Pancreas (tissue), 10 donors: ENCODE data around the gene TLE5. TPM values are rescaled to one million over a fixed set of nuclear protein-coding genes. Genes with fewer than 3 reads are reported as not detected.

Source experiments
- ATAC-seq, 4 donors: fragments of 200-7000 bp; cut with Tn5 transposase; one replicate each; pipeline versions ENCODE4 v1.8.0 to v1.9.1; 2020; ENCODE audit warnings: mild to moderate bottlenecking in 4 of 4, moderate library complexity in 4 of 4
- DNase-seq, 6 donors: peaks; one replicate each; pipeline ENCODE4 v3.0.0-alpha.2; 2020
- FAIRE-seq: peaks from 2 replicates; lab custom pipeline; 2012; peaks lifted over from hg19 to GRCh38; lab: Jason Lieb, UNC
- H3K27ac ChIP-seq, 4 donors: fragments of 200-600 bp; sonication (generic); 1 replicate in 3 of 4; 2 replicates in 1 of 4; pipeline versions ENCODE4 v1.5.0 to v1.8.0; 2020
- H3K27me3 ChIP-seq, 4 donors: fragments of 200-600 bp; one replicate each; pipeline ENCODE4 v1.8.0; 2021
- H3K36me3 ChIP-seq, 3 donors: fragments of 200-600 bp; sonication (generic) in 1 of 3; one replicate each; pipeline versions ENCODE4 v1.5.0 to v1.8.0; 2020 to 2021
- H3K4me1 ChIP-seq, 3 donors: fragments of 200-600 bp; one replicate each; pipeline ENCODE4 v1.8.0; 2021
- H3K4me3 ChIP-seq, 4 donors: fragments of 200-600 bp; sonication (generic) in 2 of 4; one replicate each; pipeline versions ENCODE4 v1.5.0 to v1.8.0; 2020 to 2021
- H3K9me3 ChIP-seq, 4 donors: fragments of 200-600 bp; one replicate each; pipeline ENCODE4 v1.8.0; 2021
- WGBS, 2 donors: extraction: QIAGEN DNeasy Blood & Tissue Kit; methylation state at CpG; one replicate each; pipeline ENCODE4 v1.1.7; 2013; 5-methylcytosine and 5-hydroxymethylcytosine counted together
- intact Hi-C, 3 donors: fragments of 100-400 bp; cut with DNase I; formaldehyde crosslinking; loops; one replicate each; pipeline versions ENCODE4 v1.11.1 to v1.14.2; 2022
- polyA plus RNA-seq, 2 donors: library from polyadenylated mRNA; stranded (reverse); fragments of 200-250 nt; gene quantifications; one replicate each; pipeline ENCODE4 v1.2.3, GENCODE V29; 2013
- total RNA-seq, 6 donors: library from RNA; stranded (reverse); fragmentation: NEBNext Ultra II Directional in 4 of 6; extraction: Animal tissue kit (Norgen Biotek cat#: 25700) in 4 of 6; gene quantifications; one replicate each; pipeline versions ENCODE4 v1.2.1 to v1.2.4, GENCODE V29; 2021 to 2023
- TF ChIP-seq, protein P1 (sequence below), 4 donors: fragments of 200-600 bp; sonication (generic) in 3 of 4; IDR thresholded peaks; one replicate each; pipeline versions ENCODE4 v1.5.0 to v1.8.0; 2021; ENCODE audit warnings: antibody characterized with exemption in 4 of 4
- donor health status: healthy with polysubstance abuse.
- donor health status: DM: no; HTN: no; CAD: no; lungs with moderate emphysema.
- donor health status: DM: no; HTN: no; CAD: no.
- donor health status: control.
- donor health status: control.
- donor health status: Bipolar disorder and iron deficiency.
- donor health status: DM: yes; HTN: yes; CAD: no.
- donor health status: DM: no; HTN: no; CAD: no.
- donor health status: DM: no; HTN: no; CAD: no.
- donor health status: DM: yes; HTN: yes; CAD: no.

Gene TLE5
- total and polyA plus RNA-seq, 8 donors, result 165 to 573 (median 229) TPM

DNA sequence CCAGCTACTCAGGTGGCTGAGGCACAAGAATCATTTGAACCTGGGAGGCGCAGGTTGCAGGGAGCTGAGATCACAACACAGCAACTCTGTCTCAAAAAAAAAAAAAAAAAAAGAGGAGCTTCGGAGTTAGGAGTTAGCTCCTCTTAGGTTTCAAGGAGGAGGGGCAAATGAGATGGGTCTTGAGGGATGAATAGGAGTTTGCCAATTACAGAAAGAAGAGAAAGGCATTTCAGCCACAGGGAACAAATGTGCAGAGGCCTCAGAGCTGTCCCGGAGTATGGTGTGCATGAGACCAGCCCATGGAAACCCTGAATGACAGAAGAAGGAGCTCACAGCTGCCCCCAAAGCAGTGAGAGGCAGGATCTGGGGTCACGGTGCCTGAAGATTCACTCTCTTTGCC is 57.8 kb downstream of the TLE5 start:
- whole genome bisulfite sequencing, 2 donors, result 84 to 100% methylated on average over 4 of the region's 4 CpGs
- Histone ChIP-seq H3K27ac (no peak overlapping the region), H3K36me3 (peaks cover 0 to 15% (median 7%) of the 10 kb centered on the region in 3 donors), H3K4me1 (no peaks in the 10 kb centered on the region), H3K27me3 (no peaks in the 10 kb centered on the region), H3K9me3 (no peaks in the 10 kb centered on the region), H3K4me3 (no peak overlapping the region)
- intact Hi-C loops, result no loop called here
- no peak for ATAC-seq
- DNase-seq, result no peak
- TF ChIP-seq, protein P1, sequence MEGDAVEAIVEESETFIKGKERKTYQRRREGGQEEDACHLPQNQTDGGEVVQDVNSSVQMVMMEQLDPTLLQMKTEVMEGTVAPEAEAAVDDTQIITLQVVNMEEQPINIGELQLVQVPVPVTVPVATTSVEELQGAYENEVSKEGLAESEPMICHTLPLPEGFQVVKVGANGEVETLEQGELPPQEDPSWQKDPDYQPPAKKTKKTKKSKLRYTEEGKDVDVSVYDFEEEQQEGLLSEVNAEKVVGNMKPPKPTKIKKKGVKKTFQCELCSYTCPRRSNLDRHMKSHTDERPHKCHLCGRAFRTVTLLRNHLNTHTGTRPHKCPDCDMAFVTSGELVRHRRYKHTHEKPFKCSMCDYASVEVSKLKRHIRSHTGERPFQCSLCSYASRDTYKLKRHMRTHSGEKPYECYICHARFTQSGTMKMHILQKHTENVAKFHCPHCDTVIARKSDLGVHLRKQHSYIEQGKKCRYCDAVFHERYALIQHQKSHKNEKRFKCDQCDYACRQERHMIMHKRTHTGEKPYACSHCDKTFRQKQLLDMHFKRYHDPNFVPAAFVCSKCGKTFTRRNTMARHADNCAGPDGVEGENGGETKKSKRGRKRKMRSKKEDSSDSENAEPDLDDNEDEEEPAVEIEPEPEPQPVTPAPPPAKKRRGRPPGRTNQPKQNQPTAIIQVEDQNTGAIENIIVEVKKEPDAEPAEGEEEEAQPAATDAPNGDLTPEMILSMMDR (IDR thresholded peaks at IDR 0.05), result no peak
- FAIRE-seq, result no peak

- H3K36me3 ChIP-seq, result peaks cover 0 to 12% (median 0%) of the 10 kb centered on the region in 3 donors
- DNase-seq, result no peak
- H3K9me3 ChIP-seq, result no peaks in the 10 kb centered on the region
- no peak for FAIRE-seq
- TF ChIP-seq, protein P1 (IDR thresholded peaks at IDR 0.05), result no peak
- WGBS, 2 donors, result 92% methylated on average over 7 of the region's 7 CpGs
- no peak for ATAC-seq
- no peaks in the 10 kb centered on the region for H3K4me1 ChIP-seq
- intact Hi-C loops, result no loop called here
- no peak overlapping the region for H3K27ac ChIP-seq
- H3K4me3 ChIP-seq, result no peak overlapping the region
- H3K27me3 ChIP-seq, result no peaks in the 10 kb centered on the region
Observed at GRCh38 chr19:3003046-3003445, 59.2 kb downstream of the TLE5 start.

Other genes starting within 250 kb of the TLE5 start
- 1 to 10 TPM; 2.6 to 4.2 (median 3.4) TPM for gene ZNF554, start 242.6 kb downstream of the TLE5 start, total RNA-seq
- gene ZNF554, start 242.6 kb downstream of the TLE5 start, polyA plus RNA-seq, result 1 to 10 TPM; 5.2 TPM
- 1 to 10 TPM; 3.0 to 6.0 (median 3.8) TPM for gene ZNF555, start 221.0 kb downstream of the TLE5 start, total RNA-seq
- 1 to 10 TPM in 1 of 2 donors, under 1 TPM in 1; 0.68 to 2.1 TPM for gene ZNF555, start 221.0 kb downstream of the TLE5 start, polyA plus RNA-seq
- gene ZNF556, start 195.2 kb downstream of the TLE5 start, total RNA-seq, result under 1 TPM in 2 of 6 donors, not detected in 4; 0.19 to 0.91 TPM
- not detected for gene ZNF556, start 195.2 kb downstream of the TLE5 start, polyA plus RNA-seq
- gene ZNF57, start 161.6 kb downstream of the TLE5 start, total RNA-seq, result 1 to 10 TPM; 1.6 to 3.0 (median 2.0) TPM
- 1 to 10 TPM; 2.1 to 2.4 TPM for gene ZNF57, start 161.6 kb downstream of the TLE5 start, polyA plus RNA-seq
- 1 to 10 TPM; 1.3 to 2.6 (median 1.7) TPM for gene ZNF77, start 117.5 kb downstream of the TLE5 start, total RNA-seq
- 1 to 10 TPM; 2.7 to 3.4 TPM for gene ZNF77, start 117.5 kb downstream of the TLE5 start, polyA plus RNA-seq
- 1 to 10 TPM in 4 of 6 donors, under 1 TPM in 2; 0.97 to 1.6 (median 1.1) TPM for gene TLE6, start 84.9 kb downstream of the TLE5 start, total RNA-seq
- gene TLE6, start 84.9 kb downstream of the TLE5 start, polyA plus RNA-seq, result 1 to 10 TPM; 6.7 to 8.5 TPM
- 10 to 100 TPM; 16.4 to 38.0 (median 21.8) TPM for gene TLE2, start 33.2 kb downstream of the TLE5 start, total RNA-seq
- 10 to 100 TPM; 72.6 to 81.9 TPM for gene TLE2, start 33.2 kb downstream of the TLE5 start, polyA plus RNA-seq
- 10 to 100 TPM; 17.4 to 28.0 (median 23.6) TPM for gene GNA11, start 31.9 kb upstream of the TLE5 start, total RNA-seq
- gene GNA11, start 31.9 kb upstream of the TLE5 start, polyA plus RNA-seq, result 10 to 100 TPM; 25.6 to 28.4 TPM
- gene GNA15, start 73.5 kb upstream of the TLE5 start, total RNA-seq, result 1 to 10 TPM in 3 of 6 donors, under 1 TPM in 3; 0.19 to 3.0 (median 0.83) TPM
- 1 to 10 TPM; 1.3 to 2.4 TPM for gene GNA15, start 73.5 kb upstream of the TLE5 start, polyA plus RNA-seq
- gene S1PR4, start 116.3 kb upstream of the TLE5 start, total RNA-seq, result 1 to 10 TPM in 1 of 6 donors, under 1 TPM in 3, not detected in 2; 0.67 to 1.1 (median 0.90) TPM
- gene S1PR4, start 116.3 kb upstream of the TLE5 start, polyA plus RNA-seq, result 1 to 10 TPM in 1 of 2 donors, under 1 TPM in 1; 0.23 to 1.1 TPM
- gene NCLN, start 123.4 kb upstream of the TLE5 start, total RNA-seq, result 10 to 100 TPM; 34.0 to 68.1 (median 42.3) TPM
- gene NCLN, start 123.4 kb upstream of the TLE5 start, polyA plus RNA-seq, result 10 to 100 TPM; 63.1 to 66.8 TPM
- 1 to 10 TPM in 2 of 6 donors, under 1 TPM in 4; 0.47 to 1.6 (median 0.65) TPM for gene CELF5, start 162.2 kb upstream of the TLE5 start, total RNA-seq
- 1 to 10 TPM in 1 of 2 donors, under 1 TPM in 1; 0.30 to 1.2 TPM for gene CELF5, start 162.2 kb upstream of the TLE5 start, polyA plus RNA-seq